GM10266 (cell line): ENCODE measurements around the gene NLRP3.

ENCODE experiments used
- DNase-seq: peaks from one replicate; pipeline ENCODE4 v3.0.0; 2012; ENCODE audit errors: extremely low spot score
- TF ChIP-seq, protein P1 (sequence below): IDR thresholded peaks from 2 replicates; pipeline ENCODE4 v1.5.1; 2012; ENCODE audit warnings: mild to moderate bottlenecking, low read depth; ENCODE audit not compliant: control insufficient read depth, insufficient read depth; ENCODE audit errors: missing control alignments

The NLRP3 gene

DNA sequence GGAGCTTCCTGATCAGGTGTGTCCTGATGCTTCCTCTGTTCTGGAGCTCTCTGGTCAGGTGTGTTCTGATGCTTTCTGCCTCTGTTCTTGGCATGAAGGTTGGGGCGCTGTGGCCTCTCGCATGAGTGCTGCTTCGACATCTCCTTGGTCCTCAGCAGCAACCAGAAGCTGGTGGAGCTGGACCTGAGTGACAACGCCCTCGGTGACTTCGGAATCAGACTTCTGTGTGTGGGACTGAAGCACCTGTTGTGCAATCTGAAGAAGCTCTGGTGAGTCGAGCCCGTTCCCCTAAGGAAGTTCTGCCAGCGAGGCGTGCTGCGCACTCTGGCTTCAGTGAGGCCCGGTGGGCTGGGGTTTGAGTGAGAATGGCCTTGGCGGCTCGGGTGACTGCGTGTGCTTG lies 18.0 kb downstream of the NLRP3 start:
- TF ChIP-seq, protein P1, sequence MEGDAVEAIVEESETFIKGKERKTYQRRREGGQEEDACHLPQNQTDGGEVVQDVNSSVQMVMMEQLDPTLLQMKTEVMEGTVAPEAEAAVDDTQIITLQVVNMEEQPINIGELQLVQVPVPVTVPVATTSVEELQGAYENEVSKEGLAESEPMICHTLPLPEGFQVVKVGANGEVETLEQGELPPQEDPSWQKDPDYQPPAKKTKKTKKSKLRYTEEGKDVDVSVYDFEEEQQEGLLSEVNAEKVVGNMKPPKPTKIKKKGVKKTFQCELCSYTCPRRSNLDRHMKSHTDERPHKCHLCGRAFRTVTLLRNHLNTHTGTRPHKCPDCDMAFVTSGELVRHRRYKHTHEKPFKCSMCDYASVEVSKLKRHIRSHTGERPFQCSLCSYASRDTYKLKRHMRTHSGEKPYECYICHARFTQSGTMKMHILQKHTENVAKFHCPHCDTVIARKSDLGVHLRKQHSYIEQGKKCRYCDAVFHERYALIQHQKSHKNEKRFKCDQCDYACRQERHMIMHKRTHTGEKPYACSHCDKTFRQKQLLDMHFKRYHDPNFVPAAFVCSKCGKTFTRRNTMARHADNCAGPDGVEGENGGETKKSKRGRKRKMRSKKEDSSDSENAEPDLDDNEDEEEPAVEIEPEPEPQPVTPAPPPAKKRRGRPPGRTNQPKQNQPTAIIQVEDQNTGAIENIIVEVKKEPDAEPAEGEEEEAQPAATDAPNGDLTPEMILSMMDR = no peak
- DNase-seq = no peak

DNA sequence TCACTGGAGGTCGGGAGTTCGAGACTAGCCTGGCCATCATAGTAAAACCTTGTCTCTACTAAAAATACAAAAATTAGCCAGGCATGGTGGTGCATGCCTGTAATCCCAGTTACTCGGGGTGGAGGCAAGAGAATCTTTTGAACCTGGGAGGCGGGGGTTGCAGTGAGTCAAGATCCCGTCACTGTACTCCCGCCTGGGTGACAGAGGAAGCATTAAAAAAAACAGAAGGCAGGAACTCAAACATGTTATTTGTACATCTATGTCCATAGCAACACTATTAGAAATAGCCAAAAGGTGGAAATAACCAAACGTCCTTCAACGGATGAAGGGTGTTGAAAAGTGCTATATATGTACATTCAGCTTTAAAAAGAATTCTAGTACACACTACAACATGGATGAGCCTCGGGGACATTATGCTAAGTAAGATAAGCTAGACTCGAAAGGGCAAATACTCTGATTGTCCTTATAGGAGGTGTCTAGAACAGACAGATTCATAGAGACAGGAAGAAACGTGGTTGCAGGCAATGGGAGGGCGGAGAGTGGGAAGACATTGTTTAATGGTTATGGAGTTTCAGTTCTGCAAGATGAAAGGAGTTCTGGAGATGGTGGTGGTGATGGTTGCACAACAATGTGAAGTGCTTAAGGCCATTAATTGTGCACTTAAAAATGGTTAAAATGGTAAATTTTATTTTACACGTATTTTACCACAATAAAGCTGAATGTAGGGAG lies 19.2 kb downstream of the NLRP3 start:
- DNase-seq = no peak
- TF ChIP-seq, protein P1 = no peak

DNA sequence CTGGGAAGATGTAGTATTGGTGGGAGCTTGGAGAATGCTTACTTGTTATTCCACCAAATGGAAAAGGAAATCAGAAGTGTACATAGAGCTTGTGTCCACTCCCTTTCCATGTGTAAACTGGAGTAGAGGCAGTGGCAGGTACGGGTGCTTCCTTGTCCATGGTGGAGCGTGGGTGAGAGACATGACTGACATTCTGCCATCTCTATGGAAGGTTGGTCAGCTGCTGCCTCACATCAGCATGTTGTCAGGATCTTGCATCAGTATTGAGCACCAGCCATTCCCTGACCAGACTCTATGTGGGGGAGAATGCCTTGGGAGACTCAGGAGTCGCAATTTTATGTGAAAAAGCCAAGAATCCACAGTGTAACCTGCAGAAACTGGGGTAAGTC lies 19.8 kb downstream of the NLRP3 start:
- TF ChIP-seq, protein P1 = no peak
- DNase-seq = no peak

DNA sequence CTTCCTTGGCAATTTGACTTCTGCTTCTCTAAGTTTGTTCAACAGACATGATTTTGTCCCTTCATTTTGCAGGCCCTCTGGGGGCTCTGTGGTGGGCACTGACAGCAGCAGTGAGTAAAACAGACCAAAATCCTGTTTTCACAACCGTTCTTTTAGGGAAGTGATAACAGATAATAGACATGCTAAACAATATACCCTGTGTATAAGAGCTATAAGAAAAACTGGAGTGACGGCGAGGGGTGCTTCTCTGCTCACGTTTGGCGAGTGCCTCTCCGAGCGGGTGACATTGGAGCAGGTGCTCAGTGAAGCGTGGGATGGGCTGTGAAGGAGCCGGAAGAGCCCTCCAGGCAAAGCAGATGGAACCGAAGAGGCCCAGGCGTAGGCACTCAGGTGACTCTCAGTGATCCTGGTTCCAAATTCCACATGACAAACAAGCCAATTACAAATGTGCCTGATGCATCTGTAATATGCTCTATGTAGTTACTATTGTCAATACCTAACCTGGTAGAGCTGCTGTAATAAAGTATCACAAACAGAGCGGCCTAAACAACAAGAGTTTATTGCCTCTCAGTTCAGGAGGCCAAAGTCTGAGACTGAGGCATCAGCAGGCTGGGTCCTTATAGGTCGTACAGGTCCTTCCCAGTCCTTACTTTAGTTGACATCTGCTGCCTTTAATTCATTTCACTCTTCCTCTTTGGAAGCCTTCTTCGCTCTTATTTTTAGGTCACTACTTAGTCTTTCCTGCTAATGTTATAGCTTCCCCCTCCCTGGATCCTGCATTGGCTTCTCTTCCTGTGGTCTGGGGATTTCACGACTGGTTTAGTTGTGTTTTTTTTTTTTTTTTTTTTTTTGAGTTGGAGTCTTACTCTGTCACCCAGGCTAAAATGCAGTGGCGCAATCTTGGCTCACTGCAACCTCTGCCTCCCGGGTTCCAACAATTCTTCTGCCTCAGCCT lies 21.9 kb downstream of the NLRP3 start:
- TF ChIP-seq, protein P1 = no peak
- DNase-seq = no peak

DNA sequence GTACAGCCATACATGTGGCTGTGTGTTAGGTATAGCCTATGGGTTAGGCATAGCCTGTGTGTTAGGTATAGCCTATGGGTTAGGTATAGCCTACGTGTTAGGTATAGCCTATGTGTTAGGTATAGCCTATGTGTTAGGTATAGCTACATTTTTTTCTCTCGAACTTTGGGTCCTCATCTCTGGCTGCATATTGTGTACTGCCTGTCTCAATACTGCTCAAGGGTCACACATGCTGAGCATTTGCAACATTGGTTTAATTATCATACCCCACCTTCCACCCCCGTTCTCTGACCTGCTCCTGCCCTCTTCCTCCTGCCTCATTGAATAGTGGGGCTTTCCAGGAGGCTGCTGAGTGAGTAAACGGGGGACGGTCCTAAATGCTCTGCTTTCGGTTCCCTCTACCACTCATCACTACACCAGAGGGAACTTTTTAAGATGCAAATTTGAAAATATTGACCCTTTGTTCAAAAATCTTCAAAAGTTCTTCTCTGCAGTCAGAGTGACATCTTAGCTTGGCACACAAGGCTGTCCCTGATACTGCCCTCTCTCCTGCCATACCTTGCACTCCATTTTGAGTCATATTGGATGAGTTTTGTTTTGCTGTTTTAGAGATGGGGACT lies 24.1 kb downstream of the NLRP3 start:
- TF ChIP-seq, protein P1 = no peak

DNA sequence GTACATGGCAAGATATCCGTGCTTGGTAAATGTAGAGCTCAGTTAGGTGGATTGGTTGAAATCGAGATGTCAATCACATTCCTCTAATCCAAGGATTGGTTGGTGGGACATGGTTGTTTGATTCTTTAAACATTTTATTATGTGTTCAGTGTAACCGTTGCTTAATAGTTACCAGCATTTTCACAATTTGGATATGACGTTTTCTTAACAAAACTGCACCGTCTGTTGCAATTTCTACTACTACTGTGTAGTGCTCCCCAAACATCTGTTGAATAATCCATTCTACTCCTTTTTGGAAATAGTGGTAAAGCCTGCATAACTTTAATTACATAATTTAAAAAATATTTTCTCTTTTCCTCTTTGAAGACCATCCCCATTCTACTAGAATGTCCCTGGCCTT lies 25.6 kb downstream of the NLRP3 start:
- TF ChIP-seq, protein P1 = no peak
- DNase-seq = no peak

More for the DNA sequence above, 24.1 kb downstream of the NLRP3 start:
- DNase-seq = peak; percentile 79
